Measurements from ENCODE around the gene RNU6-7. TPM values are rescaled to one million over a fixed set of nuclear protein-coding genes. Genes with fewer than 3 reads are reported as not detected.

Gene RNU6-7
- total and polyA plus RNA-seq, 10 of the 15 experiments (the other 5 are each of a cell fraction or from before 2014, with no cell fraction given), result not detected

DNA sequence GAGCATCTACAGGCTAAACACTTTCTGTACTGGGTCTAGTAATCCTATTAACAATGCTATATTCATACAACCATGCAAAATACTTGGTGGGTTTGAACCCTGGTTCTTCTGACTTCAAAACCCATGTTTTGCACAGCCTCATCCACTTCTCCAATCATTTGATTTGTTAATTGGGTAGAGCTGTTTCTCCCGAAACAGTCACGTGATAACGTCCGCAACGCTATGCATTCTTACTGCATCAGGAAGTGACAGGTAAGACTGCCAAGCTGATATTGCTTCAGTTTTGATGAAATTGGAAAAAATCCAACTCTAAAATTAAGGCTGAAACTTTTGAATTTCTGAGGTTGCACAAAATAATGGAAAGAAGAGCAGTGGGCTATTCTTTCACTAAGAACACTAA lies 30.4 kb upstream of the RNU6-7 start (continued):
- no peak for TF ChIP-seq BMI1 (IDR thresholded peaks at IDR 0.05; ENCODE audit: borderline replicate concordance)

DNA sequence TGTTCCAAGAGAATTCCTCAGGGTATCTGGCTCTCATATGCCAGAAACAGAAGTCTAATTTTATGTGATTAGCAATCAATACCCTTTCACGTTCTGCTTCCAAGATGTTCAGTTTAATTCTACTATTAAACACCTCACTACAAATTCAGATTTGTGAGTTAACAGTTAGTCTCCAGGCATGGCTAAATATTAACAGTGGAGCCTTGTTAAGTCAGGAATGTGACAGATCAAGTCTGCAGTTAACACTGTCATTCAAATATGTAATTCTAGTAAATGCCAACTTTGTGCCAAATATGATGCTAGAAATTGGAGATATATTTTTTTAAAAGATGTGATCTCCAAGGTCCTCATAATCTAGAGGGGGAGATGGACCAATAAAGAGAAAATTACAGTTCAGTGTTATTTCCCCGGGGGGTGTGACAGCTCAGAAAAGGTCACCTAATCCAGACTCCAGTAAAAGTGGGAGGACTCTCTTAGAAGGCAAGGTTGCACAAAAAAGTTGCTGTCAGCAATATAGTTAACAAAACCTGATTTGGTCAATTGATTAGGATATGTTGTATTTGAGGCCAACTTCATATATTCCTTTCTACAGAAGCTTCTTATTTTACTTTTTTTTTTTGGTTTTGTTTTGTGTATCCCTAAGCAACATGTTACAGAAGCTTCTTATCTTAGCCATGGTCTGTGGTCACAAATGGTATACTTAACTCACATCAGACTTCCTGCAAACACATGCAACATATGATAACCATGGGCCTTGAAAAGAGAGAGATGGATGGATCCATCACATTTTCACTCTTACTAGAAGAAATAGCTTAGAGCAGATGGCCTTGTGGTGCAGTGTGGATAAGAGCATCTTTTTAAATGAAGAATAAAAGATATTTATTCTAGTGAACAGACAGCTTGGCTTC lies 18.4 kb upstream of the RNU6-7 start:
- Histone ChIP-seq H3K4me1 (ENCODE audit: control insufficient read depth, insufficient read depth, low read length) (peaks cover 5% of the 10 kb centered on the region), H3K4me2 (ENCODE audit: control insufficient read depth, insufficient read depth) (no peak overlapping the region), H3K4me3 (no peak overlapping the region), H3K27me3 (replicated peaks in 1 of 2; ENCODE audit: control insufficient read depth in 2 of 2, insufficient read depth in 2 of 2, low read length in 1 of 2) (no peaks in the 10 kb centered on the region), H3K27ac (ENCODE audit: control insufficient read depth, insufficient read depth) (no peak overlapping the region), H3K36me3 (ENCODE audit: control insufficient read depth in 2 of 2, insufficient read depth in 2 of 2, low read length in 1 of 2) (no peaks in the 10 kb centered on the region), H3K9ac (ENCODE audit: control insufficient read depth, insufficient read depth, low read length) (no peak overlapping the region), H3K9me3 (replicated peaks; ENCODE audit: control insufficient read depth, insufficient read depth, low read length) (no peaks in the 10 kb centered on the region; the same call in 1 of the 3 replicates), H2AFZ (ENCODE audit: control insufficient read depth, low read depth, low read length) (no peak overlapping the region), H3K79me2 (ENCODE audit: control insufficient read depth, insufficient read depth, low read length) (no peaks in the 10 kb centered on the region), H4K20me1 (ENCODE audit: control insufficient read depth, insufficient read depth) (no peaks in the 10 kb centered on the region)
- no TSS peak for BruUV-seq (replicated peaks)
- no peak for TF ChIP-seq ZNF384 (IDR thresholded peaks at IDR 0.05; ENCODE audit: borderline replicate concordance, low read depth, low read length)
- TF ChIP-seq SMAD5 (IDR thresholded peaks at IDR 0.05; ENCODE audit: low read depth), result no peak
- TF ChIP-seq CHD4 (IDR thresholded peaks at IDR 0.05), result no peak
- TF ChIP-seq, protein P1, sequence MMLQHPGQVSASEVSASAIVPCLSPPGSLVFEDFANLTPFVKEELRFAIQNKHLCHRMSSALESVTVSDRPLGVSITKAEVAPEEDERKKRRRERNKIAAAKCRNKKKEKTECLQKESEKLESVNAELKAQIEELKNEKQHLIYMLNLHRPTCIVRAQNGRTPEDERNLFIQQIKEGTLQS (IDR thresholded peaks at IDR 0.05; ENCODE audit: borderline replicate concordance, extremely low read depth, low read depth, low read length), result no peak
- no peak for TF ChIP-seq IRF4 (IDR thresholded peaks at IDR 0.05; ENCODE audit: low read depth, low read length)
- no peak for TF ChIP-seq SKIL (IDR thresholded peaks at IDR 0.05; ENCODE audit: low read depth, poor library complexity, severe bottlenecking)
- TF ChIP-seq TARDBP (IDR thresholded peaks at IDR 0.05; ENCODE audit: borderline replicate concordance), result no peak
- no peak for TF ChIP-seq EZH2 (IDR thresholded peaks at IDR 0.05; ENCODE audit: borderline replicate concordance, control insufficient read depth, low read depth, low read length)
- no peak for TF ChIP-seq ETV6 (conservative IDR thresholded peaks at IDR 0.05 in 1 of 2, IDR thresholded peaks at IDR 0.05 in 1 of 2; ENCODE audit: borderline replicate concordance in 1 of 2, low read depth in 1 of 2)
- no peak for TF ChIP-seq EP300 (IDR thresholded peaks at IDR 0.05; ENCODE audit: borderline replicate concordance in 1 of 2, control insufficient read depth in 1 of 2, low read depth in 2 of 2, low read length in 2 of 2)
- TF ChIP-seq ATF7 (IDR thresholded peaks at IDR 0.05; ENCODE audit: low read depth), result no peak
- TF ChIP-seq TAF1 (IDR thresholded peaks at IDR 0.05; ENCODE audit: borderline replicate concordance, low read depth, low read length), result no peak
- TF ChIP-seq, protein P2, sequence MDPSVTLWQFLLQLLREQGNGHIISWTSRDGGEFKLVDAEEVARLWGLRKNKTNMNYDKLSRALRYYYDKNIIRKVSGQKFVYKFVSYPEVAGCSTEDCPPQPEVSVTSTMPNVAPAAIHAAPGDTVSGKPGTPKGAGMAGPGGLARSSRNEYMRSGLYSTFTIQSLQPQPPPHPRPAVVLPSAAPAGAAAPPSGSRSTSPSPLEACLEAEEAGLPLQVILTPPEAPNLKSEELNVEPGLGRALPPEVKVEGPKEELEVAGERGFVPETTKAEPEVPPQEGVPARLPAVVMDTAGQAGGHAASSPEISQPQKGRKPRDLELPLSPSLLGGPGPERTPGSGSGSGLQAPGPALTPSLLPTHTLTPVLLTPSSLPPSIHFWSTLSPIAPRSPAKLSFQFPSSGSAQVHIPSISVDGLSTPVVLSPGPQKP (IDR thresholded peaks at IDR 0.05; ENCODE audit: low read depth, low read length), result no peak
- TF ChIP-seq LARP7 (IDR thresholded peaks at IDR 0.05), result no peak
- TF ChIP-seq MTA2 (IDR thresholded peaks at IDR 0.05; ENCODE audit: low read depth), result no peak
- TF ChIP-seq SIN3A (IDR thresholded peaks at IDR 0.05; ENCODE audit: low read depth, low read length), result no peak
- TF ChIP-seq PAX5 (IDR thresholded peaks at IDR 0.05; ENCODE audit: borderline replicate concordance, low read depth, low read length), result no peak
- no peak for ATAC-seq
- 56% methylated on average over 2 of the region's 2 CpGs for WGBS (ENCODE audit: insufficient coverage, insufficient replicate concordance, low lambda C conversion rate, missing lambda C conversion rate)
- FAIRE-seq, result no peak
- CTCF ChIA-PET, result no interaction called here
- intact Hi-C loops (cut with micrococcal nuclease; ENCODE audit: unreplicated experiment), result no loop called here
- SMC1A ChIA-PET (ENCODE audit: uncharacterized antibody, unreplicated experiment), result interaction anchor here (1.7 kb wide), 1 partner anchor 16 kb away, joined by 4 read pairs; no protein-coding TSS in a partner anchor
- RAD21 ChIA-PET (ENCODE audit: unreplicated experiment), result no interaction called here
- in situ Hi-C loops (cut with MboI), result no loop called here
- POLR2A ChIA-PET, result interaction anchor here (0.9 to 1.2 kb wide), 2 partner anchors 13 to 20 kb away, joined by 3 read pairs; no protein-coding TSS in a partner anchor
- no peak for DNase-seq (ENCODE audit: low read depth, low spot score)

Measured in GM12878 (cell line).